Keratinocyte (primary cell): ENCODE measurements around the gene AQP9.

Experiments
- CTCF ChIP-seq, 3 experiments: IDR thresholded peaks in 1 of 3; conservative IDR thresholded peaks in 1 of 3; optimal IDR thresholded peaks in 1 of 3; 2 replicates in 2 of 3; 3 replicates in 1 of 3; pipeline versions ENCODE3 to v1.5.1; 2011; ENCODE audit warnings: low read length in 3 of 3, mild to moderate bottlenecking in 3 of 3, moderate library complexity in 2 of 3, control low read depth in 1 of 3, inconsistent platforms in 1 of 3; ENCODE audit not compliant: insufficient read depth in 2 of 3; ENCODE audit errors: extremely low read depth in 1 of 3
- EZH2 ChIP-seq: IDR thresholded peaks from one replicate; pipeline ENCODE4 v1.6.1; 2012; ENCODE audit warnings: inconsistent platforms, mild to moderate bottlenecking, low read length, moderate library complexity

- TF ChIP-seq CTCF (optimal IDR thresholded peaks at IDR 0.05 in 1 of 3, IDR thresholded peaks at IDR 0.05 in 1 of 3, conservative IDR thresholded peaks at IDR 0.05 in 1 of 3; ENCODE audit: extremely low read depth in 1 of 3, insufficient read depth in 2 of 3, low read length in 3 of 3), result no peak
- TF ChIP-seq EZH2, result no peak
Observed at GRCh38 chr15:58206151-58206550, 68.0 kb downstream of the AQP9 start.
